ENCODE results near the gene NPTX1.

GRCh38 chr17:80480248-80480647 is 3.8 kb upstream of the NPTX1 start:
- TF ChIP-seq CTCF (IDR thresholded peaks at IDR 0.05; ENCODE audit: insufficient read depth, low read length, poor library complexity, severe bottlenecking) (no peak), EZH2phosphoT487 (conservative IDR thresholded peaks at IDR 0.05; ENCODE audit: low read length) (no peak)
